ENCODE data around the gene SNX30. TPM values are rescaled to one million over a fixed set of nuclear protein-coding genes. Genes with fewer than 3 reads are reported as not detected.

The SNX30 gene
- total RNA-seq, 1 experiment from 2014 or later, result 17.4 TPM

DNA sequence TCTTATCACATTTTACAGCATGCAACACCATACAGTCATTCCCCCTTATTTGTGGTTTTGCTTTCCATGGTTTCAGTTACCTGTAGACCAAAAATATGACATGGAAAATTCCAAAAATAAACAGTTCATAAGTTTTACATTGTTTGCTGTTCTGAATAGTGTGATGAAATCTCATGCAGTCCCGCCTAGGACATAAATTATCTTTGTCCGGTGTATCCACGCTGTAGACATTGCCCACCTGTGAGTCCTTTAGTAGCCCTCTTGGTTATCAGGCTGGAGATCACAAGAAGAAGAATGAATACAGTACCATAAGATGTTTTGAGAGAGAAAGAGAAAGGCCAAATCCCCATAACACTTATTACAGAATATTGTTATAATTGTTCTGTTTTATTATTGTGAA lies 72.1 kb downstream of the SNX30 start:
- DNase-seq (ENCODE audit: low spot score), result no peak

- DNase-seq (ENCODE audit: low spot score), result no peak
These were observed 72.7 kb downstream of the SNX30 start for GRCh38 chr9:112823257-112823656.

GRCh38 chr9:112831281-112831851 lies 80.8 kb downstream of the SNX30 start:
- DNase-seq (ENCODE audit: low spot score), result no peak

GRCh38 chr9:112831969-112832368 lies 81.4 kb downstream of the SNX30 start:
- no peak for DNase-seq (ENCODE audit: low spot score)

DNA sequence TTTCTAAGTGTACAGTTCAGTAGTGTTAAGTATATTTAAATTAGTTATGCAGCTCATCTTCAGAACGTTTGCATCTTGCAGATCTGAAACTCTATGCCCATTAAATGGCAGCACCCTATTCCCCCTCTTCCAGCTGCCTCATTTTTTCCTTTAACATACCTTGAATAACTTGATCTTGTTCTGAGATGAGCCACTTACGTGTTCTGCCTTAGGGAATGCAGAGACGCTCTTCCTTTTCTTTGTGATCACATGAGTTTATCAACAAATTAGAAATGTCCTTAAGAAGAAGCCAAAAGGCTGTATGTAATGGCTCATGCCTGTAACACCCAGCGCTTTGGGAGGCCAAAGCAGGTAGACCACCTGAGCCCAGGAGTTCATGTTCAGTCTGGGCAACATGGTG lies 82.5 kb downstream of the SNX30 start:
- no peak for DNase-seq (ENCODE audit: low spot score)

GRCh38 chr9:112836394-112836793 lies 85.8 kb downstream of the SNX30 start:
- DNase-seq (ENCODE audit: low spot score), result no peak

DNA sequence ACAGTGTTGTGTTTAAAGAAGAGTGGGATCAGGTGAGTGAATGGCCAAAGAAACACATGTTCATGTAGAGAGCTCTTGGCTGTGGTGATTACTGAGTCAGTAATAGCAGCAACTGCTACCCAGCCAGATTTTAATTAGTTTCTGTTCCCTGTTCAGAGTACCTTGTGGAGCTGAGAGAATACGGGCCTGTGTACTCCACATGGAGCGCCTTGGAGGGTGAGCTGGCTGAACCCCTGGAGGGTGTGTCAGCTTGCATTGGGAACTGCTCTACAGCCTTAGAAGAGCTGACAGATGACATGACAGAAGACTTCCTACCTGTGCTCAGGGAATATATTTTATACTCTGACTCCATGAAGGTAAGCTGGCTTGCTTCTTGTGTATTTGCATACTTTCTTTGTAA lies 87.8 kb downstream of the SNX30 start:
- DNase-seq (ENCODE audit: low spot score), result no peak

DNA sequence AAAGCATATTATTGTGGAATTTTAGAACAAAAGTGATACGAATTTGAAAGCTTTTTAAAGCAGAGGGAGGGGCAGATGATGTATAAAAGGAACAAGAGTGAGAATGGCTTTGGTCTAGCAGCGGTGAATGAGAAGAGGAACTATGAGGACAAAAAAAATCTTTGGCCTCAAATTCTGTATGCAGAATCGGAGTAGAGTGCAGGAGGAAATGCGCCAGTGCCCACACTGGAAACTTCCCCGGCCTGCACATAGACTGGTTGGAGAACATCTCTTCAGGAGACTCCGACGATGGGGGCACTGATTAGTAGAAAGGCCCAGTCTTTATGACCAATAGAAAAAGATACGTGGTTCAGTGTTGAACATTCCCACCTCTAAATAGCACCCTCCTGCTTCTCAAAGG lies 88.8 kb downstream of the SNX30 start:
- DNase-seq (ENCODE audit: low spot score), result no peak

DNA sequence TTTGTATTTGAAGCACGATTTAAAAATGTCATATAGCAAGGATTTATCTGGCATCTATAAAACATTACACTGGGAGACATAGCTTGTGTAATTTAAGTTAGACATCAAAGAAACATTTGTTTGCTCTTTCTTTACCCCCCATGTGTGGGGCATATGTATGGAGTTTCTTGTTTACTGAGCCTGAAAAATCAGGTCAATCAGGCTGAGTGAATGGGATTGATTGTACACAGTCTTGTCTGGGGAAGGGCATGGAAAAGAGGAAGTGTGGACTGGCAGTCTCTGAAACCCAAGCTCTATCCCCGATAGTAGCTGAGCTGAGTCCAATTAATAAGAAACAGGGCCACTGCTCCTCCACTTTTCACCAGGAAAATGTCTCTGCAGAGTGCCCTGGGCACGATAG lies 90.7 kb downstream of the SNX30 start:
- DNase-seq (ENCODE audit: low spot score), result no peak

DNA sequence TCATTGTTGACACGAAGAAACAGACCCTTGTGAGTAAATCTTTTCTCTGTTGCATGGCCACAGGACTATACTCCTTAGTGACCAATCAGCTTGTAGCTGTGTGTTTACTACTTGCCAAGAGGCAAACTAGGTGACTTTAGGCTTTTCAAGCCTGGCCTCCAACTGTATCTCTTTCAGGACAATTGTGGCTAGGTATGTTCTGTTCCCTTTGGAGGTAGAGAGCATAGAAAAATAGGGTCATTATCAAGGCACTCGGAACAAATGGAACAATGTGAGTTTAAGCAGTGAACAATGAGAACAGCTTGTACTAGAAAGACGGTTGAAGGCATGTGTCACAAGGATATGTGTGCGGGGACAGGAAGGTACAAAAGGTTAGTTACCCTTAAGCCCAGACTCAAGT lies 92.0 kb downstream of the SNX30 start:
- no peak for DNase-seq (ENCODE audit: low spot score)

GRCh38 chr9:112844771-112845542 lies 94.4 kb downstream of the SNX30 start:
- peak; percentile 67 for DNase-seq (ENCODE audit: low spot score)

GRCh38 chr9:112846528-112847488 lies 96.2 kb downstream of the SNX30 start:
- DNase-seq (ENCODE audit: low spot score), result no peak

- DNase-seq (ENCODE audit: low spot score), result no peak
These were observed 98.0 kb downstream of the SNX30 start for GRCh38 chr9:112848316-112849151.

GRCh38 chr9:112849363-112849922 lies 98.9 kb downstream of the SNX30 start:
- DNase-seq (ENCODE audit: low spot score), result no peak

- DNase-seq (ENCODE audit: low spot score), result no peak
These were observed 100.3 kb downstream of the SNX30 start for GRCh38 chr9:112850840-112851239.

DNA sequence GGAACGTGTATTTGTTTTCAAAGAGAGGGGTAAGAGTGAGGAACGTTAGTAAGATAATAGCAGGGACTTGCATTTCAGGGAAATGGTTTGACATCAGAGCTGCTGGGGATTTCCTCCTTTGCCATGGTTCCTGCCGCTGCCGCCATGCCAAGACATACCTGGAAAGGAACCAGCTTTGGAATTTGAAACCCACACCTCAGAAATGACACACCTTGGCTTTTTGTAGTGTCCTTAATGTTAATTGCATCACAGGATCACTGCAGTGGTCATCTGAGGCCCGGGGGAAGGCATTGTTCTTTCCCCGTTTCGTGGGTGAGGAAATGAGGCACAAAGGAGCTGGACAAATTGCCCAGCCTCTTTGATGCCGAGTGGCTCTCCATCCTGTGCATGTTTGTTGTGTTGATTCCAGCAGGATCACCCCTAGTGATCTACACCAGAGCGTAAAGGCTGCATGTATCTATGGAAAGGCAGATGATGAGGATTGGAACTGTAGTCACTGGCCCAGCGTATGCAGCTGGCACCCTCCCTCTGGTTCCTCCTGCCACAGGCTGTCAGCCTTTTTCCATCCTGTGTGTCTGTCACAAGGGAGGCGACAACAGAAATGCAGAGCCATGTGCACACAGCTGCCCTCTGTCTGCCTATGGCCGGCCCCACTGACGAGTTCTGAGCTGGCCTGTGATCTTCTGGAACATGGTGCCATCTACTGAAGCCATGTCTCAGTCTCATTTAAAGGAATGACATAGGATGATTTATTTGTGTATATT lies 102.4 kb downstream of the SNX30 start:
- no peak for DNase-seq (ENCODE audit: low spot score)

GRCh38 chr9:112853882-112854585 lies 103.5 kb downstream of the SNX30 start:
- no peak for DNase-seq (ENCODE audit: low spot score)

DNA sequence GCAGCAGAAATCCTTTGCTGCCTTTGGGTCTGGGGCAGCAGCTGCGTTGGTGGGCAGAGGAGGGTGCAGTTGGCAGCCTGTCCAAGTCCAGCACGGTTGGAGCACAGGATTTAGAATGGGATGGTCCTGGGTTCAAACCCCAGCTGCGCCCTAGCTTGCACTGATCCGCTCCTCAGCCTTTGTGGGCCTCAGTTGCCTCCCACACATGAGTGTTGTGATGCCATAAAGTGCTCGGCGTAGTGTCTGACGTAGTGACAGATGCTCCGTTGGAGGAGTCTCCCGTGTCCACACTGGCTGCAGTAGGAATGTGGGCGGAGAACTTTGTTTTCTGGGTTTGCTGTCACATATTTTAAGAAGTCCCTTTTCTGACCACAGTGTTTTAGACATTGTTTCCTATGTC lies 104.1 kb downstream of the SNX30 start:
- DNase-seq (ENCODE audit: low spot score), result no peak

- no peak for DNase-seq (ENCODE audit: low spot score)
These were observed 105.6 kb downstream of the SNX30 start for GRCh38 chr9:112856200-112856599.

DNA sequence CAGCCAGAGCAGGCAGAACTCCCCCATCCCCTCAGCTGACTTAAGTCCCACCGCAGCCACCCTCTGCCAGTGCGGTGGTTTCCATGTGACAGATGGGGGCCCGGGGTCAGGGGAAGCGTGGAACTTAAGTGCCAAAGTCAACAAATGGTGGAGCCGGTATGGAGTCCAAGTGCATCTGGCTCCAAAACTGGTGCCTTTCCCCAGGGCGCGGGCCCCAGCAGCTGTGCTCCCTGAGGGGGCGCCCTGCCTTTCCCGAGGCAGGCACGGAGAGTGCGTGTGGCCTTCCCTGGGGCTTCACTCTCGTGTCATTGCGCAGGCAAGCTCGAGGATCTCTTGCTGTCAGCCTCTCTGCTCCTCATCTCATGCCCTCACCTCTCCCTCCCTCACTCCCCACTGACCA lies 106.3 kb downstream of the SNX30 start:
- DNase-seq (ENCODE audit: low spot score), result no peak
